Testis (tissue), 2 donors: Measurements from ENCODE around the gene ITIH3.

Experiments
- POLR2A ChIP-seq: fragments of 450-650 bp; IDR thresholded peaks from one replicate; pipeline ENCODE4 v1.6.1; 2017; ENCODE audit warnings: antibody characterized with exemption, mild to moderate bottlenecking, moderate library complexity
- TF ChIP-seq, protein P1 (sequence below), 3 experiments: fragments of 450-650 bp in 2 of 3; fragments of 200-600 bp in 1 of 3; sonication (generic) in 1 of 3; IDR thresholded peaks; one replicate each; pipeline ENCODE4 v1.5.1; 2016 to 2019; ENCODE audit warnings: antibody characterized with exemption in 3 of 3, mild to moderate bottlenecking in 2 of 3, moderate library complexity in 1 of 3

DNA sequence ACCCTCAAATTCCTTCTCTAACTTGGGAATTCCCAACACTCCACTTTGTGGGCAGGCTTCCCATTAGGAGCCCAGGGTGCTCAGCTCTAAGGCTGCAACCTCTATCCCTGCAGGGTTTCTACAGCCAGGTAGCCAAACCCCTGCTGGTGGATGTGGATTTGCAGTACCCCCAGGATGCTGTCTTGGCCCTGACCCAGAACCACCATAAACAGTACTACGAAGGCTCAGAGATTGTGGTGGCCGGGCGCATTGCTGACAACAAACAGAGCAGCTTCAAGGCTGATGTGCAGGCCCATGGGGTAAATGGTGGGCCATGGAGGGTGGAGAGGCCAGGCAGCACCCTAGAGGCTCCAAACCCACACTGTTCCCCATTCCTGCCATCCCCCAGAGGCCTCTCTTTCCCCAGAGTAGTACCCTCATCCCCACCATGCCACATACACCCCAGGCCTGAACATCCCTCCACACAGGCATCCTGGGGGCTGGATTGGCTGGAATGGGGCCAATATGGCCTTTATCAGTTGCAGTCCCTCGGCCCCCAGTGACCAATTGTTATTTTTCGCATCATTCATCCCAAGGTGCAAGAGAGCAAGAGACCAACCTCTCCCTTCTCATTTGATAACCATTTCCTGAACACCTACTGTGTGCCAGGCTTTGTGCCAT, 9.5 kb upstream of the ITIH3 start:
- TF ChIP-seq, protein P1, sequence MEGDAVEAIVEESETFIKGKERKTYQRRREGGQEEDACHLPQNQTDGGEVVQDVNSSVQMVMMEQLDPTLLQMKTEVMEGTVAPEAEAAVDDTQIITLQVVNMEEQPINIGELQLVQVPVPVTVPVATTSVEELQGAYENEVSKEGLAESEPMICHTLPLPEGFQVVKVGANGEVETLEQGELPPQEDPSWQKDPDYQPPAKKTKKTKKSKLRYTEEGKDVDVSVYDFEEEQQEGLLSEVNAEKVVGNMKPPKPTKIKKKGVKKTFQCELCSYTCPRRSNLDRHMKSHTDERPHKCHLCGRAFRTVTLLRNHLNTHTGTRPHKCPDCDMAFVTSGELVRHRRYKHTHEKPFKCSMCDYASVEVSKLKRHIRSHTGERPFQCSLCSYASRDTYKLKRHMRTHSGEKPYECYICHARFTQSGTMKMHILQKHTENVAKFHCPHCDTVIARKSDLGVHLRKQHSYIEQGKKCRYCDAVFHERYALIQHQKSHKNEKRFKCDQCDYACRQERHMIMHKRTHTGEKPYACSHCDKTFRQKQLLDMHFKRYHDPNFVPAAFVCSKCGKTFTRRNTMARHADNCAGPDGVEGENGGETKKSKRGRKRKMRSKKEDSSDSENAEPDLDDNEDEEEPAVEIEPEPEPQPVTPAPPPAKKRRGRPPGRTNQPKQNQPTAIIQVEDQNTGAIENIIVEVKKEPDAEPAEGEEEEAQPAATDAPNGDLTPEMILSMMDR (IDR thresholded peaks at IDR 0.05): no peak
- TF ChIP-seq POLR2A: no peak
